22Rv1 (cell line): ENCODE measurements around the gene MLN.

Experiments used
- H3K27ac ChIP-seq: fragments of 450-650 bp; 2 replicates; pipeline ENCODE4 v1.5.1; 2017
- ZFX ChIP-seq: fragments of 450-650 bp; IDR thresholded peaks from 2 replicates; pipeline ENCODE4 v1.6.1; 2017; ENCODE audit warnings: antibody characterized with exemption, borderline replicate concordance
- TF ChIP-seq, protein P1 (sequence below): fragments of 450-650 bp; IDR thresholded peaks from 2 replicates; pipeline ENCODE4 v1.5.1; 2017; ENCODE audit warnings: mild to moderate bottlenecking

MLN gene

GRCh38 chr6:33827546-33828451 lies 24.0 kb upstream of the MLN start:
- H3K27ac ChIP-seq = peak overlapping the region; percentile 20; the same call in 1 of the 2 replicates

DNA sequence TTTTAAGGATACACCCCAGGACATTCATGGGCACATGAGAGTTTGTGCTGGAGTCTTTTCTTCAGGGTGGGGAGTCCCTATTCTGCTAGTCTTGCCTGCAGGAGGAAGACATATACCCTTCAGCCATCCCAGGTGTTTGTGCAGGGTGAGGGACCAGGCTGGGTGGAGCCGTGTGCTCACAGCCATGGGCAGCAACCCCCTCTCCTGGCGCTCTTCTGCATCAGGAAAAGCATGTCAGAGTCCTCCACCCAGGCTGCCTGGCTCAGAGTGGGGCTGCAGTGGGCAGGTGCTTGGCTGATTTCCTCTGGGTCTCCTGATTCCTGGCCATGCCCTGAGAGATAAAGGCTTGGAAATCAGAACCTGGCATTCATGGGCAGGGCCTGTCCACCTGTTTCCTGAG lies 22.7 kb upstream of the MLN start:
- no peak overlapping the region for H3K27ac ChIP-seq
- TF ChIP-seq ZFX = no peak
- TF ChIP-seq, protein P1, sequence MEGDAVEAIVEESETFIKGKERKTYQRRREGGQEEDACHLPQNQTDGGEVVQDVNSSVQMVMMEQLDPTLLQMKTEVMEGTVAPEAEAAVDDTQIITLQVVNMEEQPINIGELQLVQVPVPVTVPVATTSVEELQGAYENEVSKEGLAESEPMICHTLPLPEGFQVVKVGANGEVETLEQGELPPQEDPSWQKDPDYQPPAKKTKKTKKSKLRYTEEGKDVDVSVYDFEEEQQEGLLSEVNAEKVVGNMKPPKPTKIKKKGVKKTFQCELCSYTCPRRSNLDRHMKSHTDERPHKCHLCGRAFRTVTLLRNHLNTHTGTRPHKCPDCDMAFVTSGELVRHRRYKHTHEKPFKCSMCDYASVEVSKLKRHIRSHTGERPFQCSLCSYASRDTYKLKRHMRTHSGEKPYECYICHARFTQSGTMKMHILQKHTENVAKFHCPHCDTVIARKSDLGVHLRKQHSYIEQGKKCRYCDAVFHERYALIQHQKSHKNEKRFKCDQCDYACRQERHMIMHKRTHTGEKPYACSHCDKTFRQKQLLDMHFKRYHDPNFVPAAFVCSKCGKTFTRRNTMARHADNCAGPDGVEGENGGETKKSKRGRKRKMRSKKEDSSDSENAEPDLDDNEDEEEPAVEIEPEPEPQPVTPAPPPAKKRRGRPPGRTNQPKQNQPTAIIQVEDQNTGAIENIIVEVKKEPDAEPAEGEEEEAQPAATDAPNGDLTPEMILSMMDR = no peak

More at GRCh38 chr6:33827546-33828451, 24.0 kb upstream of the MLN start:
- no peak for TF ChIP-seq ZFX
- TF ChIP-seq, protein P1 = no peak

GRCh38 chr6:33824461-33825154 lies 20.8 kb upstream of the MLN start:
- no peak for TF ChIP-seq ZFX
- TF ChIP-seq, protein P1 = no peak
- H3K27ac ChIP-seq = no peak overlapping the region

DNA sequence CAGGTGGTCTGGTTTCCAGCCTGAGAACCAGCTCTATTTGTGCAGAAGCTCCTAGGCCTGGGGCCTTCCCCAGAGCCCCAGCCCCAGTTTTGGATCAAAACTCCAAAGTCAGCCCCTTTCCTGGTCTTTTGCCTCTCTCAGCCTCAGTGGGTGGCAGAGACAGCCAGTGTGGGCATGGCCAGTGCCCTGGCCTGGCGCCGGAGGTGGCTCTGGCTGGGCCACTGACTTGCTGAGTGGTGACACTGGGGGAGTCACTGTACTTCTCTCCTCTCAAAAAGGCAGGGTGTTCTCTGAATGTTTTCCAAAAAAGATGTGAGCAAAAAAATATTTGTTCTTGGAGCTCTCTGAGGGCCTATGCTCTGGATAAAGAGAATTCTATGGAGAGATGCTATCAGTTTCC lies 20.0 kb upstream of the MLN start:
- TF ChIP-seq ZFX = no peak
- TF ChIP-seq, protein P1 = no peak
- H3K27ac ChIP-seq = no peak overlapping the region

GRCh38 chr6:33822575-33823395 lies 19.0 kb upstream of the MLN start:
- H3K27ac ChIP-seq = no peak overlapping the region
- TF ChIP-seq, protein P1 = peak; percentile 51
- TF ChIP-seq ZFX = no peak

GRCh38 chr6:33820784-33821520 lies 17.1 kb upstream of the MLN start:
- TF ChIP-seq ZFX = no peak
- TF ChIP-seq, protein P1 = no peak
- H3K27ac ChIP-seq = no peak overlapping the region
